Measurements from ENCODE around the gene KPNA3.
"Not testable (repeated sequence)": the region's sequence is repeated elsewhere in the genome, so short reads cannot be mapped to it uniquely, and the experiment has no call there.

KPNA3 gene, protein sequence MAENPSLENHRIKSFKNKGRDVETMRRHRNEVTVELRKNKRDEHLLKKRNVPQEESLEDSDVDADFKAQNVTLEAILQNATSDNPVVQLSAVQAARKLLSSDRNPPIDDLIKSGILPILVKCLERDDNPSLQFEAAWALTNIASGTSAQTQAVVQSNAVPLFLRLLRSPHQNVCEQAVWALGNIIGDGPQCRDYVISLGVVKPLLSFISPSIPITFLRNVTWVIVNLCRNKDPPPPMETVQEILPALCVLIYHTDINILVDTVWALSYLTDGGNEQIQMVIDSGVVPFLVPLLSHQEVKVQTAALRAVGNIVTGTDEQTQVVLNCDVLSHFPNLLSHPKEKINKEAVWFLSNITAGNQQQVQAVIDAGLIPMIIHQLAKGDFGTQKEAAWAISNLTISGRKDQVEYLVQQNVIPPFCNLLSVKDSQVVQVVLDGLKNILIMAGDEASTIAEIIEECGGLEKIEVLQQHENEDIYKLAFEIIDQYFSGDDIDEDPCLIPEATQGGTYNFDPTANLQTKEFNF

DNA sequence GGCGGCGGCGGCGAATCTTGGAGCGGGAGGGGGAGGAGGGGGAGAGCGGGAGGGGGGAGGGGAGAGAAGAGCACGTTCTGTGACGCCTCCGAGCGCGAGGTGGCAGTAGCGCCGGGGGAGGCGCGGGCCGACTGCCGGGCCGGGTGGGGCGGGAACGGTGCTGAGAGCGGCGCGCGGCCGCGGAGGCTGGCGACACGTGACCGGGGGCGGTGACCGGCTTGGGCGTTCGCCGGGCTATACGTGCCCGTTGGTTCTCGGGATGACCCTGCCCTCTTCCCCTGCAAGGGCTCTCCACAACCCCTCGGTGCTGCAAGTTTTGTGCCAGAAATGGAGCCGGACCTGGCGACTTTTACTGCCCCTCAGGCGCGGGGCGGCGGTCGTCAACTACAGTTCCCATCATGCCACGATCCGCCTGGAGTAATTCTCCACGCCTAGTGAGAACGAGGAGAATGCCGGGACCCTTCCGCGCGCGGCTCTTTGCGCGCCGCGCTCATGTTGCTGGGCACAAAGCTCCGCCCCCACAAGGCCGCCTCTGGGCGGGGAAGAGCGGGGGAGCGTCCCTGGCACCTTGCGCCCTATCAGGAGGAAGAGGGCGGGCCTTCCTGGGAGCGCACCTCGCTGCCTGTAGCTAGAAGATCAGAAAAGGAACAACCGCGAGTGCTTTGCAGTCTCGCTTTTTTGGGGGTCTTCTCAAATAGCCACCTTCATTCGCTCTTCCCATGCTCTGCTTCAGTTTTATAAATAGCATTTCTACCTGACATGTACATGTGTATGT lies at the start of gene KPNA3:
KPNA3 (minus strand) TSS at position 133 of the 775 bp plus-strand sequence. CDS start 176 bp downstream, outside the sequence.
- peak; percentile 79 for FAIRE-seq
- peak; percentile 86 for DNase-seq (ENCODE audit: low spot score)

DNA sequence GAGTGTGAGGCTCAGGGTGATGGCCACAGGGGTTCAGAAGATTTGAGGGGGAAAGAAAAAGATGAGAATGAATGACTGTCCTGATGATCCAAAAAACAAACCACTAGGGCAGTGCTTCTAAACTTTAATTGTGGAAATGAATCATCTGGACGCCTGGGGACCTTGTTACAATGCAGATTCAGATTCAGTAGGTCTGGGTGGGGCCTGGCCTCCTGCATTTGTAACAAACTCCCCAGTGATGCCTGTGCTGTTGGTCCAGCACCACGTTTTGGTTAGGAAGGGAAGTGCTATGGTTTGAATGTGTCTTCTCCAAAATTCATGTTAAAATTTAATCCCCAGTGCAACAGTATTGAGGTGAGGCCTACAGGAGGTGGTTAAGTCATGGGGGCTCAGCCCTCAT lies 49.5 kb upstream of the KPNA3 start:
- no peak for FAIRE-seq
- DNase-seq (ENCODE audit: low spot score) = no peak

DNA sequence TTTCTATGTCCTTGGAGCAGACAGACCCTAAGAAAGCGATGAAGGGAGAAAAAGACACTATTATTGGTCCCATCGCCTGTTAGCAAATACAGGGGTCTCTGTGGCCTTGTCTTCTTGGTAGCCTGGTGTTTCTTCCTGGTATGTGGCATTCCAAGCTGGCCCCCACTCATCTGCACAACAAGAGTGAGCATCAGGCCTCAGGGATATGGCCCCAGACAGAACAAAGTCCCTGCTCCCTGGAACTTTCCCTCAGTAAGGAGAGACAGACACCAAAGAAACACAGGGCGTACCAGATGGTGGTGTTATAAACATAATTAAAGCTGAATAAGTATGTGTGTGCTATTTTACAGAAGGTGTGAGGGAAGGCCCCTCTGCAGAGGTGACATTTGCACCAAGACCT lies 48.2 kb upstream of the KPNA3 start:
- DNase-seq (ENCODE audit: low spot score) = no peak

GRCh38 chr13:49840266-49840665 lies 47.8 kb upstream of the KPNA3 start:
- DNase-seq (ENCODE audit: low spot score) = no peak

More for the DNA sequence above, 48.2 kb upstream of the KPNA3 start:
- no peak for FAIRE-seq

GRCh38 chr13:49838989-49839388 lies 46.5 kb upstream of the KPNA3 start:
- DNase-seq (ENCODE audit: low spot score) (no peak), FAIRE-seq (no peak)

More at GRCh38 chr13:49840266-49840665, 47.8 kb upstream of the KPNA3 start:
- FAIRE-seq = no peak

DNA sequence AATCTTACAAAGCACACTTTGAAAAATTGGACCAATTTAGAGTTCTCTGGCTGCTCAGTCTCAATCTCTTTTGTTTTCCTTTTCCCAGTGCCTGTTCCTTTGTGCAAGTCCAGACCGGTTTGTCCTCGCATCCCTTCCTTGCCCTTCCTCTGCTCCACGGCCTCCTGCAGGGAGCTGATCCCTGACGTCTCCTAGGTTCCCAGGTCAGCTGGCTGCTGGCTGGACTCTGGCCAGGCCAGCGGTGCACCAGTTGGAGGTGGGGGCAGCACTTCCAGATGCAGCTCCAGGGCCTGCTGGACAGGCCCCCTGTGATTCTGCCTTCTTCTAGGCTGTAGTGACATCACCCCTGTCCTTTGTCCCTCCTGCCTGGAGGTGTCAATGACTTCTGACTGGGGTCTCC lies 44.0 kb upstream of the KPNA3 start:
- FAIRE-seq (no peak), DNase-seq (ENCODE audit: low spot score) (no peak)

DNA sequence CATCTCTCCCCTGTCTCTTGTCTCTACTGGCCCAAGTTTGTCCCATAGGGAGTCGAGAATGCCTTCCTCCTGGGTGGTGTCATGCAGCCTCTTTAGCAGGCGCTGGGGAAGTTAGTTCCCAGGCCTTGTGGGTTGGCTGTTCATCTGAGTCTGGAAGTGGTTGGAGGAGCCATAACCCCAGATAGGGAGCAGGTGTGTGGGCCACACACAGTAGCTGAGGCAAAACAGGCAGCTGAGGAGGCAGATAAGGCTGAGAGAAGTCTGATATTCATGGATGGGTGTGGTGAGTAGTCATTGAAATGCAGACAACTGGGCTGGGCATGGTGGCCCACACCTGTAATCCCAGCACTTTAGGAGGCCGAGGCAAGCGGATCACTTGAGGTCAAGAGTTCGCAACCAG lies 40.9 kb upstream of the KPNA3 start:
- DNase-seq (ENCODE audit: low spot score) (no peak), FAIRE-seq (no peak)

- no peak for DNase-seq (ENCODE audit: low spot score)
- no peak for FAIRE-seq
Measured at GRCh38 chr13:49831455-49831854, 39.0 kb upstream of the KPNA3 start.

- FAIRE-seq (no peak), DNase-seq (ENCODE audit: low spot score) (no peak)
Measured at GRCh38 chr13:49830721-49831120, 38.2 kb upstream of the KPNA3 start.

DNA sequence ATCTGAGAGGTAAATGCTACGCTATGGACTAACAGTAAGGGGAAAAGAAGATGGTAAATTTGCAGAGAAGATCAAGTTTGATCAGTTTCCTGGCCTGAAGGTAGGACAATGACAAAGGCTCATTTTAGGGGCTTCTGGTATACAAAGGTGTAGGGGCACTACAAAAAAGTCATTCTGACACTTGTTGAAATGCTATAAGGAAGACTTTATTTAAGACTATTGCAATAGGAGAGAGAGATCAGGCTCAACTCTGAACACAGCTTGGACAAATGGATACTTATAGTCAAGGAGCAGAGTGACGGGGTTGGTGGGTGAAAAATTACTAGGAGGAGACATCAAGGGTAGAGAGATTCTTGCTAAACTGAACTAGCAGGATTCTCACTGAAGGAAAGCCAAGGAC lies 37.2 kb upstream of the KPNA3 start:
- FAIRE-seq (no peak), DNase-seq (ENCODE audit: low spot score) (no peak)

GRCh38 chr13:49828453-49828852 lies 36.0 kb upstream of the KPNA3 start:
- FAIRE-seq = no peak
- DNase-seq (ENCODE audit: low spot score) = no peak

DNA sequence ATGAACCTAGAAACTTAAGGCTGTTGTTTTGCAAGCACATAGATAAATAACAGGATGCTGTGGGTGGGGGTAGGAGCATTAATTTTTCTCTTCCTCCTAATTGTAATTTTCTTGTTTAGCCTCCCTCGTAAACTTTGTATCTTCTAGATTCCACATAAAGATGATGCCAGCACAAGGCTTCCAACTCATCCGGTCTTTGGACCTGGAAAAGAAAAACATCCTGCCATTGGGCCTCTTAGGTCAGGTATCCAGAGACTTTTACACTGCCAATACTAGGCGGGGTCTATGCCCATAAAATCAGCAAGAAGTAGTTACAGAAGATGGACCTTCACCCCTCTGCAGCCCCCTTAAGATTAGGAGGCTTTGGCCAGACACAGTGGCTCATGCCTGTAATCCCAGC lies 35.4 kb upstream of the KPNA3 start:
- DNase-seq (ENCODE audit: low spot score) = no peak
- no peak for FAIRE-seq

DNA sequence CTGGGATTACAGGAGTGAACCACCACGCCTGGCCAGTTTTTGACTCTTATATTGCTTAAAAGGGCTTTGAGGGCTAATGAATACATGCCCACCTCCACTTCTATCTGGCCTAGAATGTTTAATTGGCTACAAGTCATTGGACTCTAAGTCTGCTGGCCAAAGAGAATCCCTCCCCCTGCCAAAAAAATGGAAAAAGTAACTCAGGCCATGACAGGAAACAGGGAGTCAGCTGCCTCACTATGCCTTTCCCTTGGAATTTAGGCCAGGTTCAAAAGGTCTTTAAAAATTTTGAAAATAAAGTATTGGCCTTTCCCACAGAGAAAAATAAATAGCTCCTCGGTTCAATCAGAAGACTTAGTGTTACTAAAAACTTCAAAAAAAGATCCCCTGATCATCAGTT lies 34.9 kb upstream of the KPNA3 start:
- DNase-seq (ENCODE audit: low spot score) = no peak
- FAIRE-seq = no peak

- DNase-seq (ENCODE audit: low spot score) = no peak
Measured at GRCh38 chr13:49821216-49822009, 28.9 kb upstream of the KPNA3 start.

GRCh38 chr13:49820591-49821215 lies 28.2 kb upstream of the KPNA3 start:
- DNase-seq (ENCODE audit: low spot score) (no peak), FAIRE-seq (no peak)

More at GRCh38 chr13:49821216-49822009, 28.9 kb upstream of the KPNA3 start:
- FAIRE-seq = no peak

DNA sequence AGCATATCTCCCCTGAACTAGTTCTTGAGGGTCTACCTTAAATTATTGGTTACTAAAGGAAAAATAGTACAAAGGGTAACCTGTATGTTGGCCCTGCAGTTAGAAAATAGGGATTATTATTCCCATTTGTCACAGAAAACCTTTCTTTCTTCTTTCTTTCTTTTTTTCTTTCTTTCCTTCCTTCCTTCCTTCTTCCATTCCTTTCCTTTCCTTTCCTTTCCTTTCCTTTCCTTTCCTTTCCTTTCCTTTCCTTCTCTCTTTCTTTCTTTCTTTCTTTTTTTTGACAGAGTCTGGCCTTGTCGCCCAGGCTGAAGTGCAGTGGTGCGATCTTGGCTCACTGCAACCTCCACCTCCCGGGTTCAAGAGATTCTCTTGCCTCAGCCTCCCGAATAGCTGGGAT lies 23.6 kb upstream of the KPNA3 start:
- not testable (repeated sequence) for FAIRE-seq

DNA sequence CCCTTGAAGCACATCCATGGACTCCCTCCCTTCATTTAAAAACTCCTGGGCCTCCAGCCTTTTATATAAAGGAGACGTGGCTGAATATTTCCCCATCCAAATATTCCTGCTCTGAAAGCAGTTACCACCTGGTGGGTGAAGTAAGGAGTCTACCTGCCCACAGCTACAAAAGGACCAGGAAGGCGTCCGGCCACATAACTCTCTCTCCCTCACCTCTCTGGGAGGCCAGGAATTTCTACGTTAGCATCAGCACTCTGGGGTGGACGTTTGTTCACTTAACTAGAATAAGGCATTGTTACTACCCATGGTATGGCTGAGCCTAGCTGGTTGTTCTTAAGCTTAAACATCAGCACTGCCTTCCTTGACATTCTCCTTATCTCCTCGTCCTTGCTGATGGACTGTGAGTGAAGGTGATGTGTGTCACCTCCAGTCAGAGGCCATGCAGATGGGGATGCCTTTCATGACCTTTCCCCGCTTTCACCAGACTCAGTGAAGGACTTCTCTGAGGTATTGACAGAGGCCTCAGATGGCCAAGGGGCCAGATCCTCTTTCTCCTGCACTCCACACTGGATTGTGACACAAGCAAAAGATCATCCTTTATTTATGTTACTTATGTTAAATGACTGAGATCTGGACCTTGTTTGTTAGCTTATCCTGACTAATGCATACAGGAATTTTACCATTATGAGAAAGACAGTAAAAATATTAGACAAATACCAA lies 22.2 kb upstream of the KPNA3 start:
- DNase-seq (ENCODE audit: low spot score) (no peak), FAIRE-seq (no peak)

More for the DNA sequence above, 23.6 kb upstream of the KPNA3 start:
- not testable (repeated sequence) for DNase-seq (ENCODE audit: low spot score)

DNA sequence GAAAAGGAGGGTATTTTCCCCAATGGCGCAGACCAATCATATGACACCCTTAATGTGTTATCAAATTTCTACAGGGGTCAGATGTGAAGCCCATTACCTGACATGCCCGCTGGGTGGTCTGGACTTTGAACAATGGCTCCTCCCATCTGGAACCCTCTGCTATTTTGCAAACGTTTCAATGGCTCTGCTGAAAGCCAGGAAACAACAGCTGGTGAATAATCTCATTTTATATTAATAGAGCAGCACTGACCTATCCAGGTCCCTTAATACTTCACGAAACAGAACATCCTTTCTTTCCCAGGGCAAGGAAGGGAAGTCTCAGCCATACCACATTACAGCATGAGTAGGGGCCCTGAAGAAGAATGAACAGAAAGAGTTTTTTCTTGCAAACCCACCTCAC lies 20.3 kb upstream of the KPNA3 start:
- FAIRE-seq (no peak), DNase-seq (ENCODE audit: low spot score) (no peak)

- no peak for DNase-seq (ENCODE audit: low spot score)
- no peak for FAIRE-seq
Measured at GRCh38 chr13:49811527-49811908, 19.0 kb upstream of the KPNA3 start.

Measured in RCC 7860 (cell line).